ENCODE measurements around the gene GAK.

GAK gene

DNA sequence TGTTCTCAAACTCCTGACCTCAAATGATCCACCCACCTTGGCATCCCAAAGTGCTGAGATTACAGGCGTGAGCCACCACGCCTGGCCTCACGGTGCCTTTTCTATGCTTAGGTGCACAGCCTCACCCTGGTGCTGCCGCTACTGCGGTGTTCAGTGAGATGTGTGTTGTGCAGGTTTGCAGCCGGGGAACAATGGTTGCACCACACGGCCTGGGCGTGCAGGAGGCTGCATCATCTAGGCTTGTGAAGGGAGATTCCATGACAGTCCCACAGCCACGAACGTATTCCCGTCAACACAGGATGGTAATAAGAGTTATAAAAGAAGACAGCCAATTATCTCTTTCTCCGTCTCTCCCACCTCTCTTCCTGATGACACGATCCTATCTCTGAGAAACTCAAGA, 128.2 kb downstream of the GAK start:
- TF ChIP-seq, protein P1, sequence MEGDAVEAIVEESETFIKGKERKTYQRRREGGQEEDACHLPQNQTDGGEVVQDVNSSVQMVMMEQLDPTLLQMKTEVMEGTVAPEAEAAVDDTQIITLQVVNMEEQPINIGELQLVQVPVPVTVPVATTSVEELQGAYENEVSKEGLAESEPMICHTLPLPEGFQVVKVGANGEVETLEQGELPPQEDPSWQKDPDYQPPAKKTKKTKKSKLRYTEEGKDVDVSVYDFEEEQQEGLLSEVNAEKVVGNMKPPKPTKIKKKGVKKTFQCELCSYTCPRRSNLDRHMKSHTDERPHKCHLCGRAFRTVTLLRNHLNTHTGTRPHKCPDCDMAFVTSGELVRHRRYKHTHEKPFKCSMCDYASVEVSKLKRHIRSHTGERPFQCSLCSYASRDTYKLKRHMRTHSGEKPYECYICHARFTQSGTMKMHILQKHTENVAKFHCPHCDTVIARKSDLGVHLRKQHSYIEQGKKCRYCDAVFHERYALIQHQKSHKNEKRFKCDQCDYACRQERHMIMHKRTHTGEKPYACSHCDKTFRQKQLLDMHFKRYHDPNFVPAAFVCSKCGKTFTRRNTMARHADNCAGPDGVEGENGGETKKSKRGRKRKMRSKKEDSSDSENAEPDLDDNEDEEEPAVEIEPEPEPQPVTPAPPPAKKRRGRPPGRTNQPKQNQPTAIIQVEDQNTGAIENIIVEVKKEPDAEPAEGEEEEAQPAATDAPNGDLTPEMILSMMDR (IDR thresholded peaks at IDR 0.05): no peak

DNA sequence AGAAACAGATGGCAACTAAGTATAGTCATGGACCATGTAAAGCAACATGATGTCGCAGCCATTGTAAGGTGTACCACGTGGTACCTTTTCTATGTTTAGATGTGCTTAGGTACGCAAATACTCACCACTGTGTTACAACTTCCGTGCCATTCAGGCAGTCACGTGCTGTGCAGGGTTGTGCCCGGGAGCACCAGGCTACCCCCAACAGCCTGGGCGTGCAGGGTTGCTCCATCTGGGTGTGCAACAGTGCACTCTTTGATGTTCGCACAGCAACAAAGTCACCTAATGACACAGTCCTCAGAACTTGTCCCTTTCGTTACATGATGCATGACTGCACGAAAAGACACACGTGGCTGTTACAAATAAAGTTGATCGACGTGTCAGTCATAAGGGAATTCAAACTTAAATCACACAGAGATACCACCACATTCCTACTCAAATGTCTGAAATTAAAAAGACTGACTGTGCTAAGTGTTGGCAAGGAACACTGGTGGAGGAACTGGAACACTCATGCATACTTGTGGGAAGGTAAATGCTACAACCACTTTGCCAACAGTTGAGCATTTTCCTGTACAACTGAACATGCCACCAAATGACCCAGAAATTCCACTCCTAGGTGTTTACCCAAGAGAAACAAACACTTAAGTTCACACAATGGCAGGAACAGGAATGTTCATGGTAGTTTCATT, 130.5 kb downstream of the GAK start:
- TF ChIP-seq, protein P1 (IDR thresholded peaks at IDR 0.05): no peak

All from LNCAP (cell line).